NCI-H524 (cell line): ENCODE data around the gene MEF2D.
A peak's percentile ranks its signal among the peaks of the same experiment; 100 is the strongest.

Experiments used
- DNase-seq, 2 experiments: peaks; one replicate each; lab custom pipeline; 2025; lab: John Stamatoyannopoulos, UW

Gene MEF2D

DNA sequence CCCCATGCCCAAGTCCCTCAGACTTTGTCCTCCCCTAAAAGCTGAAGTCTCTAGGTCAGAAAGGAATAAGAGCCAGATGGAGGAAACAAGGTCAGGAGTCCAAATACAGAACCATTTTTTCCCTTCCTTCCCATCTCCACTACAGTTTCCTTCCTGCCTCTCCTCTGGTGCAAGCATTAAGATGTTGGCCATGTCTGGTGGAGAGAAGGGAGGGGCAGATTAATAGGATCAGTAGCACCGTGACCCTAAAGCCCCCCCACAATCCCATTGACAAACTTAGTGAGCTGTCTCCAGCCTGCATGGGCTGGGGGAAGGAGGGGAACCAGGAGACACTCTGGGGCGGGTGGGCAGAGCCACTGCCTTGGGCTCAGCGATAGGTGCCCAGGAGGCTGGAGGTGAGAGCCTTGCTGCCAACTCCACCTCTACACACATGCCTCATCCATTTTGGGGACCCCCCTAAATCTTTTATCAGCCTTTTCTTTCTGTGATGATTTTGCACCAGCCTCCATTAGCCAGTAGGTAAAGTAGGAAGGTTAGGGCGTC, 71.8 kb downstream of the MEF2D start:
- DNase-seq: no peak

- DNase-seq: no peak
These were observed 72.6 kb downstream of the MEF2D start for GRCh38 chr1:156427957-156428356.

DNA sequence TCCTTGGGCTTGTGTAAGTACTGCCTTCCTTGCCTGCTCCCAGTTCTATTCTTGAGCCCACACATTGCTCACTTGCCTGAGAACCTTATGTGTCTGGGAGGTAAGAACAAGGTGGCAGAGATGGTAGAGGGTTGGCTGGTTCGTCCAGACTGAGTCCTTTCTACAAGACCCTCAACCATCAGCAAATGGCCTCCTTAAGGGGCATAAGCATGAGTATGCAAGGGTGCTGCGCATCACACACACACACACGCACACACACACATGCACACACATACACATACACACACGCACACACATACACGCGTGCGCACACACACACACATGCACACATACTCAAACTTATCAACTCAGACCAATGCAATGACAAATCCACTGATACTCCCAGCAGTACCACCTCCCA, 74.6 kb downstream of the MEF2D start:
- no peak for DNase-seq

- no peak for DNase-seq
These were observed 75.7 kb downstream of the MEF2D start for GRCh38 chr1:156424806-156425432.

DNA sequence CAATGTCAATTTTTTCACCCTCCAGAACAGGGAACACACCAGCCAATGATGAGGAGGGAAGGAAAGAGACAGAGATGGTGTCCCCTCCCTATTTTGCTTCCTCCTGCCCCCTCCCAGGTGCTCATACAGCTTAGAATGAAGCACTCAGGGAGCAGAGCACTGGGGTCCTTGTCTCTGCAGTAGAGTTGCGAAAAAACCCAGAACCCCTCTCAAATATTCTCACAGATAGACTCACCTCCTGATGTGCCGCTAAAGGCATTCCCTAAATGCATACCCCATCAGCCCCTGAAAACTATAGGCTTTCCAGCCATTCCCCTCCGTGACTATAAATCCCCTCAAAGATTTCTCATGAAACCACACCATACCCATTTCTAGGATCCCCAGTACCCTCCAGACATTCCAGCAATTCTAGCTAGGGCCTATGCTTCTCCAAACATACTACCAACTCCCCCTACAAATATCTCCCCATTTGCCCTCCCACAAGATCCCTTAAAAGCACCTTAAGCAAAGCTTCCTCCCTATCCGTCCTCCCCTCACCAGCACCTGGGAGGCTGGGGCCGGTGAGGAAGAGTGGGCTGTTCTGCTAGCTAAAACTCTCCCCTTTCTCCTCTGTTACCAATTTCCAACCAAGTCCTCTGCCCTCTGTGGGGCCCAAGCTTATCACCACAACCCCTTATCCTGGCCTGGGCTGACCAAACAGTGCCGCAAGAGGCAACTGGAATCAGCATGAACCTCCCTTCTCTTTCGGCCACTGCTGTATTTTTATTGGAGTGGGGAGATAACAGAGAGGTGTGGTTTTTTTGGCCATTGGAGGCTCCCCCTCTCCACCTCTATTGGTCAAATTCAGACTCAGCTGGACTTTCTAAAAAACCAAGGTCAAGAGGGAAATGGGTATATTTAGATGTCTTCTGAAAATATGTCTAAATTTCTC, 76.9 kb downstream of the MEF2D start:
- DNase-seq: no peak

DNA sequence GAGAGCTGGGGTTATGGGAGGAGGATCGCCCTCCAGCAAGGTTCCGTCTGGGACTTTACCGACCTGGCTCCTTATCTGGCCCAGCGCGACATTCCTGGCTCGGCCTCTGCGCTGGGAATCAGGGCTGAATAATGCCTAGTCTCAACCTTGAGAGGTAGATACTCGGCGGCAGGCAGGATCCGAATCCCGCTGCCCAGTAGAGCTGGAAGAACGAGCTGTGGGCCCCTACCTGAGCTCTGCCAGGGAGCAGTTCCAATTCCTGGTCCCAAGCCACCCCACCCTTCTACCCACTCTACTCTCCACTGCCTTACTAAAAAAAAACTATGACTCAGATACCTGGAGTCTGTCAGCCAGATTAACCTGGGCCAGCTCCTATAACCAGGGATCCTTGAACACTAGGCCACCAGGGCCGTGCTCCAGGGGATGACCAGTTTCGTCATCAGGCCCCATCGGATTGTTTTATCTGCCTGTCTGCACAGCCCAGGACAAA, 77.9 kb downstream of the MEF2D start:
- no peak for DNase-seq

DNA sequence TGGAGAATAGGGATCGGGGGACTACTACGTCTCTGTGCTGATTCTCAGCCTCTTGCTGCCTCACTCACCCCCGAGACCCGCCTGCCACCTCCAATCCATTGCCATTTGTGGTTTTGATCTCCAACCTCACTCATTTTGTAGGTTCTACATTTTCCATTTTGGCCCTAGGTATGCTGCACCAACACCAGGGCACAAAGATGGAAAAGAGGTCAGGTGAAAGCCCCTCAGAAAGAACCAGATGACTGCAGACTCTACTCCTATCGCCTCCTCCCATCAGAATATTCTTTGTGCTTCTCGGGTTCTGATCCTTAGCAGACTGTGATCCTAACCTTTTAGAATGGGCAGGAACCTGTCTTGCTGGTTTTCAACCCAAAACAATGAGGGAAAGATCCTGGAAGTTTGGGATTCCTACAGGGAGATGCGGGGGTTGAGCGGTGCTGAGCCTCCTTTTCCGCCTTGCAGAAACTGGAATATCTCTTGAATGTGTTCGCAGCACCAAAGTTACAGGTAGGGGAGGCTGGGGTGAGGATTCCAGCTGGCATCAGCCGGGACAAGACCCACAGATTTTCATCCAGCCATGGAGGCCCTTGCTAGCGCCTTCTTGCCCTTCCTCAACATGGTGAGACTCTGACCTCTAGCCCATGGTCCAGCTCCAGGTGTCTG, 78.5 kb downstream of the MEF2D start:
- DNase-seq: no peak

- peak; percentile 56 to 58 for DNase-seq
These were observed 79.3 kb downstream of the MEF2D start for GRCh38 chr1:156421062-156421938.

DNA sequence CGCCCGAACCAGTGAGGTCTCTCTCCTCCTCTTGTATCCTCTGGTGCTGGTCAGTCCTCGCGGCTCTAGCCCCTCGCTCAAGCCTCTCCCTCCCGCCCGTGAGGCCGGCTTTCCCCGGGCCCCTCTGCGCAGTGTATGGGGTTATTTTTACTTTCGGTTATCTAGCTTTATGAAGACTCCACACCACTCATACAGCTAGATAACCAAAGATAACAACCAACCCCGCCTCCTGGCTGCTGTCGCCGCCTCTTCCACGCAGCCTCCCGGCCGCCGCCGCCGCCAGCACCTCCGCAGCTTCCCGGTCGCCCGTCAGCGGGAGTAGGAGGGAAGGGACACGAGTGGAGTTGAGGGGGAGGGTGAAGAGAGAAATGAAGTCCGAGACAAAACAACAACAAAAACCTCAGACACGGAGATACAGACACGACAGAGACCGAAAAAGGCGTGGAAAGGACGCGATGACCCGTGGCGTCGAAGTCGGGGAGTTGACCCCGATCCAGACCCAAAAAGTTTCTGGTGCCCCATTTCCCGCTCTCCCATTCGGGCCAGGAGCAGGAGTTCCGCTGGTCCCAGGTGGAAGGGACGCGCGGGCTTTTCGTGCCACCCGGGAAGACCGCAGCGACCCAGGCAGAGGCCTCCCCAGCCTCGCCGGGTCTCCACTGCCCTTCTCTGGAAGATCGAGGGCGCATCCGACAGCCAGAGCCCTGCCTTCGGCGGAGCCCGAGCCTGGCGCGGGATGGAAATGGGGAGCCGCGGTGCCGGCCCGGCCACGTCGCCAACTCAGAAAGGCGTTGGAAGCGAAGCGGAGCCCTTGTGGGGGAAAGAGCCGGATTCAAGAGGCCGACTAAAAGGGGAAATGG, 80.1 kb downstream of the MEF2D start:
- no peak for DNase-seq

GRCh38 chr1:156419854-156420204, 80.7 kb downstream of the MEF2D start:
- DNase-seq: peak in 1 of 2 experiments; percentile 20

- DNase-seq: peak in 1 of 2 experiments; percentile 6
These were observed 82.0 kb downstream of the MEF2D start for GRCh38 chr1:156418416-156419070.

DNA sequence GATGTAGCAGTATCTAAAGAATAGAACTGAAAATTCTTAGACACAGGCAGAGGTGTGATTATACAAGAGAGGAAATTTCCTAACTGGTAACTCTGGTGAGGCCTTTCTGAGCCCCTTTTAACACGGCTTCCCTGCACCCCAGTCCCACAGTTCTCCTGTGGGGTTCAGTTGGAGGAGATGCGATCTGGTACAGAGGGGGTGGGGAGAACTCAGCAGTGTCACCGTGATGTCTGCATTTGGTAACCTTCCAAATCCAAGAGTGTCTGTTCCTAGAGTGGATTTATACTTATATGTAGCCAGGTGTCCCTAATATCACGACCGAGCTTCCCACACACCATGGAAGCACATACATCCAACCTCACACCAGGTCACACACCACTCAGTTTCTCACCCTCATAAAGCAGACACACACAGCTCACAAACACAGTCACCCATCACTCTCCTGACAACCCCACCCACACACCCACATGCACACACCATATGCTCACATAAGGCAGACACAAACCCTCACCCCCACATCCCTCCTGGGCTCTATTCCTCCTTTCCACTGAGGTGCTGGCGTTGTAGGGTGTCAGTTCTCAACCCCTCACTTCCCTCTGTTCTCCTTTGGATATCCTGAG, 83.1 kb downstream of the MEF2D start:
- DNase-seq: peak in 1 of 2 experiments; percentile 9

- DNase-seq: no peak
These were observed 83.6 kb downstream of the MEF2D start for GRCh38 chr1:156416993-156417392.

GRCh38 chr1:156414461-156415064, 86.0 kb downstream of the MEF2D start:
- no peak for DNase-seq
